HG03175 (cell line): ENCODE results near the gene DSCAM.
"Not testable (repeated sequence)": the region's sequence is repeated elsewhere in the genome, so short reads cannot be mapped to it uniquely, and the experiment has no call there.

Source experiments
- ATAC-seq: cut with Tn5 transposase; IDR thresholded peaks from one replicate; pipeline ENCODE4 v1.9.1; 2021; ENCODE audit warnings: mild to moderate bottlenecking, moderate library complexity; ENCODE audit not compliant: unreplicated experiment

Gene DSCAM, protein sequence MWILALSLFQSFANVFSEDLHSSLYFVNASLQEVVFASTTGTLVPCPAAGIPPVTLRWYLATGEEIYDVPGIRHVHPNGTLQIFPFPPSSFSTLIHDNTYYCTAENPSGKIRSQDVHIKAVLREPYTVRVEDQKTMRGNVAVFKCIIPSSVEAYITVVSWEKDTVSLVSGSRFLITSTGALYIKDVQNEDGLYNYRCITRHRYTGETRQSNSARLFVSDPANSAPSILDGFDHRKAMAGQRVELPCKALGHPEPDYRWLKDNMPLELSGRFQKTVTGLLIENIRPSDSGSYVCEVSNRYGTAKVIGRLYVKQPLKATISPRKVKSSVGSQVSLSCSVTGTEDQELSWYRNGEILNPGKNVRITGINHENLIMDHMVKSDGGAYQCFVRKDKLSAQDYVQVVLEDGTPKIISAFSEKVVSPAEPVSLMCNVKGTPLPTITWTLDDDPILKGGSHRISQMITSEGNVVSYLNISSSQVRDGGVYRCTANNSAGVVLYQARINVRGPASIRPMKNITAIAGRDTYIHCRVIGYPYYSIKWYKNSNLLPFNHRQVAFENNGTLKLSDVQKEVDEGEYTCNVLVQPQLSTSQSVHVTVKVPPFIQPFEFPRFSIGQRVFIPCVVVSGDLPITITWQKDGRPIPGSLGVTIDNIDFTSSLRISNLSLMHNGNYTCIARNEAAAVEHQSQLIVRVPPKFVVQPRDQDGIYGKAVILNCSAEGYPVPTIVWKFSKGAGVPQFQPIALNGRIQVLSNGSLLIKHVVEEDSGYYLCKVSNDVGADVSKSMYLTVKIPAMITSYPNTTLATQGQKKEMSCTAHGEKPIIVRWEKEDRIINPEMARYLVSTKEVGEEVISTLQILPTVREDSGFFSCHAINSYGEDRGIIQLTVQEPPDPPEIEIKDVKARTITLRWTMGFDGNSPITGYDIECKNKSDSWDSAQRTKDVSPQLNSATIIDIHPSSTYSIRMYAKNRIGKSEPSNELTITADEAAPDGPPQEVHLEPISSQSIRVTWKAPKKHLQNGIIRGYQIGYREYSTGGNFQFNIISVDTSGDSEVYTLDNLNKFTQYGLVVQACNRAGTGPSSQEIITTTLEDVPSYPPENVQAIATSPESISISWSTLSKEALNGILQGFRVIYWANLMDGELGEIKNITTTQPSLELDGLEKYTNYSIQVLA (N-terminal part only)

DNA sequence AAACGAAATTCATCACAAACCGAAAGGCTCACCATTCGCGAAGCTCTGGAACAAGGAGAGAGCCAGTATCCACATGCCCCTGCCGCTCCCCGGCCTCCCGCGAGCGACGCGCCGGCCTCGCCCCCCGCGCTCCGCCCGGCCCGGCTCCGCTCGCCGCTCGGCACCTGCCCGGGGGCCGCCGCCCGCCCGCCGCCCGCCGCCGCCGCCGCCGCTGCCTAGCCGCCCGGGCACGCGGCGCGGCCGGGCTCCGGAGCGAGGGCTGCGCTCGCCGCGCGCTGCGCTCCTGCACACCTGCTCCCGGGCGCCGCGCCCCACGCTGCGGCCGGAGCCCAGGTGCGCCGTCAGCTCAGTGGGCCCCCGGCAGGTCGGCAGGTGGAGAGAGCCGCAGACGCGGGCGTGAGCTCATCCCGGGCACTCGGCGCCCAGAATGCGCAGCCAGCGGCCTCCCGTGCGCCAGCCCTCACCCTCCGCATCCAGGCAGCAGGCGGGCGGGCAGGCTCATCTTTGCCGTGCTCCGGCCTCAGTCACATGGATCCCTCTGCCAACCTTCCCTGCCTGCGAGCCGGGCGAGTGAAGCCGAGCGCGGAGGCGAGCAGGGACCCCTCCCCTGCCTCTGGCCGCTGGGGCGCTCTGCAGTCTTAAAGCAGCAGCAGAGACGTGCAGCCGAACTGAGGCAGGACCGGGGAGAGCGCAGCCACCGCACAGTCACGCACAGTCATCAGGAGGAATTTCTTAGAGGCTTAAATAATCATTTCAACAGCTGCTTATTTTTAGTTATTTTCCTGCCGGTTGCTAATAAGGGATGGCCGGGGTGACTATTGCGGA is at the start of gene DSCAM:
Gene DSCAM, minus strand, starts transcription at position 572 of the 825 bp plus-strand sequence. Its CDS starts 497 bp downstream, at position 75.
- no peak for ATAC-seq

DNA sequence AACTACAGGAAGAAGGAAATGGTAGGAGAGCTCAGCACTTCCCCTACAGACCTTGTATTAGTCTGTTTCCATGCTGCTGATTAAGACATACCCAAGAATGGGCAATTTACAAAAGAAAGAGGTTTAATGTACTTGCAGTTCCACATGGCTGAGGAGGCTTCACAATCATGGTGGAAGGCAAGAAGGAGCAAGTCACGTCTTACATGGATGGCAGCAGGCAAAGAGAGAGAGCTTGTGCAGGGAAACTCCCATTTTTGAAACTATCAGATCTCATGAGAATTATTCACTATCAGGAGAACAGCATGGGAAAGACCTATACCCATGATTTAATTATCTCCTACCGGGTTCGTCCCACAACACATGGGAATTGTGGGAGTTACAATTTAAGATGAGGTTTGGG is 48.7 kb upstream of the DSCAM start:
- ATAC-seq = not testable (repeated sequence)

DNA sequence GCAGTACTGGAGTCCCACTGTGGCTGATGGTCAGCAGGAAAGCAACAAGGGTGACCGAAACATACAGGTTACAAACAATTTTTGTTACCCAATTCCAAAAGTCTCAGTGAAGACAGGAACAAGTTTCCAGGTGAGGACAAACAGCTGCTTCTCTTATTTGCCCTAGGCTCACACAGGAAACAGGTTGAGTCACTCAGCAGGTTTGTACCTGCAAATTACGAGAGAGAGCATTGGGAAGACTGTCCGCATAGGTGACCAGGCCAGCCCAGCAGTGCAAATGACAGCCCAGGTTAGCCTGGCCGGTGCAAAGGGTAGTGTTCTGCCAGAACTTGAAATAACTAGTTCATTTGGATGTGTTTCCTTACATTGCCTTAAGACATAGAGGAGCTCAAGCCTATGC is 40.0 kb upstream of the DSCAM start:
- ATAC-seq = no peak

DNA sequence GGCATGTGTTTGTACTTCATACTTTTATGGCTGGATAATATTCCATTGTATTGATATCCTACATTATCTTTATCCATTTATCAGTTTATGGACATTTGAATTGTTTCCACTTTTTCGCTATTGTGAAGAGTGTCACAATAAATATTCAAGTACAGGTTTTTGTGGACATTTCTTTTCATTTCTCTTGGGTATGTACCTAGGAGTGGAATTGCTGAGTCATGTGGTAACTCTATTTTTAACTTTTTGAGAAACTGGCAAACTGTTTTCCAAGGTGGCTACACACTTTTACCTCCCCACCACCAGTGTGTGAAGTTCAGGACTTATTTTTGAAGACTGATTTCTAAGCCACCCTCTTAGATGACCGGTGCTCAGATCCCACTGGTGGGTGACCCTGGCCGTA is 39.0 kb upstream of the DSCAM start:
- ATAC-seq = no peak

DNA sequence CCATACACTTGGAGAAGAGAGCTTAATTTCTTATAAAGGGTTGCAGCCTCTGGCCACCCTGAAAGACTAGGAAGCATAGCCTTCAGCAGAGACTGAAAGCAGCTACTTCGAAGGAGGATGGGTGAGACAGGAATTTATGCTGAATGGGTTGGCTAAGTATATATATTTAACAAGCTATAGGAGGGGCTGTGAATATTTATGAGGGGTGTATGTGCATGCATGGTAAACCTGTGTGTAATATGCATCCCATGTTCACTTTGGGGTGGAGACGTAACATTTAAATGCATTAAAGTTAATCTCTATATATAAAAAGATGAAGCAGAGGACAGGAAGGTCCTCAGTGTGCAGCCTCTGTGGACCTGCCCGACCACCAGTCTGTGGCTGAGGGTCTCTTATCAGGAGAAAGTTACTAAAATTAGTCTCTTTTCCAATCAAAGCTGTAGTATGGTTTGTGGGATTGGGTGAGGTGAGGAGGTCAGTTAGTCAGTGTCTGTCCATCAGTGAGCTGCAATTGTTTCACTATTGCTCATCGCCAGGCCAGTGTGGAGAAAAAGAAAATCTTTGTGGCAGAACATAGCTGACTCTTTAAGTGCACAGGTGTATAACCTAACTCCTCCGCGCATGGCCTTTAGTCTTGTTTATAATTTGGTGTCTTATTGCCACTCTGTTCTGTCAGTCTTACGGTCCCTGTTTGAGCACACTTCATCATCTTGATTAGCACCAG is 35.4 kb upstream of the DSCAM start:
- no peak for ATAC-seq

DNA sequence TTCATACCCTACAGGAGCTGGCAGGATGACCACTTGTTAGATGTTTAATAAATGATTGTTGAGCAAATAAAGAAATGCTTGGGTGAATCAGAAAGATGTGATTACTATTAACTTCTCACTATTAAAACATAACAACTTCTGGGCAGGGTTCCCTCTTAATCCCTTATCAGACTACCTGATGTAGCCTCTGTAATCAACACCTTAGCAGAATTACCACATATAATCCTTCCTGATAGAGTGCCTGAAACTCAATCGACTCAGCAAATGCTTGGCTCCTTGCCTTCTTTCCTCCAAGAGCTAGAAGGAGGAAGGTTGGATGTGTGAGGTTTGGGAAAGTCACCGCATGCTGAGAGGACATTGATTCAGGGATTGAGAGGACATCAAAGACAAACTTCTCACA is 34.8 kb upstream of the DSCAM start:
- no peak for ATAC-seq

DNA sequence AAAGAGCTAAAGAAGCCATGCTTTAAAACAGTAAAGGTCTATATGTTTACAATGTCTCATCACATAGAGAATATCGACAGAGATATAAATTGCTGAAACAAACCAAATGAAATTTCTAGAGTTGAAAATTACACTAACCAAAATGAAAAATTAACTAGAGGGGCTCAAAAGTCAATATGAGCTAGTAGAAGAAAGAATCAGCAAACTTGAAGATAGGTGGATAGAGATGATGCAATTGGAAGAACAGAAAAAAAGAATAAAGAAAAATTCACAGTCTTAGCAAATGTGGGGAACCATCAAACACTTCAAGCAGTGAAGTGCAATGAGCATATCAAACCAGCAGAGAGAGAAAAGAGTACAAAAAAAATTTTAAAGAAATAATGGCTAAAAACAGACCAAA is 24.1 kb upstream of the DSCAM start:
- ATAC-seq = no peak

DNA sequence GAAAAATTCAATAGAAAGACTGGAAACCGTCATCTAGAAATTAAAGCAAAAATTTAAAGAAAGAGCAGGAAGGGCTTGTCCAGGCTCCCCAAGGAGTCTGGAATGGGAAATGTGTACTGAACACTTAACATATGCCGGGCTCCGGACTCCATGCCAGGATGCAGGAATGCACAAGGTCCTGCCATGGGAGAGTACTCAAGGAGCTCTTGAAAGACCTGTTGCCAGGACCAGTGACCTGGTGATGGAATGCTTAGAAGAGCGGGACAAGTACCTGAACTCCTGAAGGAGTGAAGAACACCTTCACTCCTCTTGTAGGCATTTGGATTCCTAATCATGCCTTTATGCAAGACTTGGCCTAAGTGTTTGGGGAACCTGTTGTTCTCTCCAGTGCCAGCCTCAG is 16.9 kb upstream of the DSCAM start:
- no peak for ATAC-seq

DNA sequence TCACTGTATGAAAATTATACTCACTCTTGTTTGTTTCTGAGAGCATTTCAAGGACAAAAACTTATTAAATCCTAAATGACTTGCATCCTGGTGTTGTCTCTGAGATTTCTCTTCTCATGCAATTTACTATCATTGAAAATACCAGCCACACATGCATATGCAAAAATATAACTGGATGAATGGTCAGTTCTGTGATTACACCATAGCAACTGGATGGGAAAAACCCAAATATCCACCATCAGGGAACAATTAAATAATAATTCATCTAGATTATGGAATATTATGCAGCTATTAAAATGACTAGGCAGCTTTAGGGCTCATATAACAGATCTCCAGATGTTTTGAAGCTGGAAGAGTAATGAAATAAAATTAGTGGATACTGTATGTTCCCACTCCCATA is 11.6 kb upstream of the DSCAM start:
- ATAC-seq = no peak

DNA sequence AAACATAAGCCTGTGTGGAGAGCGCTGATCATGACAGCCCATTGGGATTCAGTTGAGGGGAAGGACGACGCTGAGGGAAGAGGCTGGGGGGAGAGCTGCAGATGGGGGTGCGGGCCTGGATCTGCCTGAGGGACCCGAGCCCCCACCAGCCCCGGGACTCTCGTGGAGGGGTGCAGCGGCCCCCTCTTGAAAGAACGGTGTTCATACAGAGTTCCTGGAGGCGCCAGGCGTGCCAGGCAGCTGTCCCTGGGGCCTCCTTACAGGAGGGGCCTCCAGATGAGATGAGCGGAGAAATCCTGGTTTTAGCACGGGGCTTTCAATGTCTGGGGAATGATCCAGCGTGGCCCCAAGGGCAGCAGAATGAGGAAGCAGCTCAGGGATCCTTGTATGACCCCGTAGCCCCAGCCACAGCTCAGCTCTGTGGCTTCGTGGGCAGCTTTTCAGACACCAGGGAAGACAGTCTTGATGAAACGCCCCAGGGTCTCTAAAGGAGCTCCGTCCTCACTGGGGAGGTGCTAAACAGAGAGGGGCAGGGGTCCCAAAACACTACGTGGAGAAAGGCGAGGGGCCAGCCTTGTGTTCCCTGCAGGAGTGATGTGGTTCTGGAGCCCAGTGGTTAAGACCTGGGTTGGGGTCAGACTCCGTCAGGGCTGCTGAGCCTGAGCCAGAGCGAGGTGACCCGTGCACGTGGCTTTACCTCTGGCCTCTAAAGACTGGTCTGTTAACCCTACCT is 7.2 kb upstream of the DSCAM start:
- no peak for ATAC-seq

DNA sequence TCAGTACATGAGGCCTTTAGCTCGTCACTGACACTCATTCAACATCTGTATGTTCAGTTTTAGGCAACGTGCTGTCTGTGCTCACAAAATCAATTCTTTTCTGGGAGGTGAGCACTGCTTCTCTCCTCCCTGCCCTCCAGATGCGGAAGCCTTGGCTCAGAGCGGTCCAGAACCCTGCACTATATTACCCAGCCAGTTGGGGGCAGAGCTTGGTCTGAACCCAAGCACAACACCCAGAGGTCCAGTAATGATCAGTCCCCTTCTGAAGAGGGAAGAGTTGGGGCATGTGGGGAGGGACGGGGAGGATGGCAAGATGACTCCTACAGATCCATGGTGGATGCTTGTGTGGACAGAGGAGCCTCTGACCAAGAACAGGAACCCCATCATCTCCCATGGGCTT is 5.6 kb upstream of the DSCAM start:
- ATAC-seq = no peak

DNA sequence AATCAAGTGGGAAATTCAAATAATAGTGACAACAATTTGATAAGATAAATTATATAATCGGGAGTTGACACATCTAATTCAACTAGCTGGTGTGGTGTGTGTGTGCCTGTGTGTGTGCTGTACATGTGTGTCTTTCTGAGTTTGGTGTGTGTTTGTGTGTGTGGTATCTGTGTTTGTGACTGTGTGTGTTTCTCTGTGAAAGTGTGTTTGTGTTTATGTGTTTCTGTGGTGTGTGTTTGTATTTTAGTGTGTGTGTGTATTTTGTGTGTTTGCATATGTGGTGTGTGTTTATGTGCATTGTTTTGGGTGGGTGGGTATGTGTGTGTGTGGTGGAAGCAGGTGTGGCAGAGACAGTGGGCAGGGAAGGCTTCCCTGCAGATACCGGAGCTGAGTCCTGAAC is 4.8 kb upstream of the DSCAM start:
- ATAC-seq = no peak

DNA sequence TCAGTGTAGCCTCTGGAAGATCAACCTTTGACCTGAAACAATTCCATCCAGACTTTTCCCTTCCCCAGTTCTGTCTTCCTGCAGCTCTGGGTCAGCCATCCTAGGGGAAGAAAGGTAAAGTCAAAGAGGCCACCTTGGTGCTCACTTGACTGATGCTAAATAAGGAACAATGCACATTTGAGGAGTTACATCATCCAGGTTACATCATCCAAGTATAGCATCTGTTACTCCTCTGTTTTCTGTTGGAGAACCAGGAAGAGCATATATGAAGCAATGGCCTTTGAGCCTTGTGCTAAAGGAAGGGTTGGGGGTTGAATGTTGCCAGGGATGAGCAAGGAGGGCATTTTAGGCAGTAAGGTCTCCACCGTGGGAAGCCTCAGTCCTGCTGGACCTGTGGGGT is 3.1 kb upstream of the DSCAM start:
- ATAC-seq = no peak

DNA sequence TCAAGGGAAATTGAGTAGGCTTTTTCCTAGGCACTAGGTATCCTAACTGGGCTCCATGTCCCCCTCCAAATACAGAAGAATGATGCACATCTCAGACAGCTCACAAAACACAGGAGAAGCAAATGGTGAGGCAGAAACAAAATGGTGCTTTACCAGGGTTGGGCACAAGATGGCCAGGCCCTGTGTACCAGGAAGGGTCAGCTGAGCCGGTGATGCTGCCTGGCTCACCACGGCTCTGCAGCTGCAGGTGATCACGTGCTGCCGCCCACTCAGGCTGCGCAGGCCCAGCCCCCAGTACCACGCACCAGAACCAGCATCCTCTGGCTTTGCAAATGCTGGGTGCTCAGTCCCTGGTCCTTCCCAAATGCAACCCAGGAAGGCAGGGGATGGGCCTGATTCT is 993 bp upstream of the DSCAM start:
- no peak for ATAC-seq

DNA sequence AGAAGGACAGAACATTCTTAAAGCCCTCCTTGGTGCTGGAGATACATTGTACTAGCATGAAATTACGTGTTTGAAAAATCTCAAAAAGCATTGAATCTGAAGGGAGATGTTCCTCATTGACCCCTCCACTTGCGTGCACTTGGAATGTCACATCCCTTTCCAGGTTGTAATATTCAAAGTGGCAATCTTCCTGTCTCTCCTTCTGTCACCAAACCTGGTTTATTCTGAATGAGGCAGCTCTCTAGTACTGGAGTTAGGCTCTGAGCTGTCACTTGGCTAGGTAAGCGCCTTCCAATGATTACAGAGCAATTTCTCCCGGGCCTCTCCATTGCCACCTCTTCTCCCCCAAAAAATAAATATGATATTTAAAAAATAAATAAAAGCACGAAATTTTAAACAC is 855 bp downstream of the DSCAM start:
- ATAC-seq = no peak

DNA sequence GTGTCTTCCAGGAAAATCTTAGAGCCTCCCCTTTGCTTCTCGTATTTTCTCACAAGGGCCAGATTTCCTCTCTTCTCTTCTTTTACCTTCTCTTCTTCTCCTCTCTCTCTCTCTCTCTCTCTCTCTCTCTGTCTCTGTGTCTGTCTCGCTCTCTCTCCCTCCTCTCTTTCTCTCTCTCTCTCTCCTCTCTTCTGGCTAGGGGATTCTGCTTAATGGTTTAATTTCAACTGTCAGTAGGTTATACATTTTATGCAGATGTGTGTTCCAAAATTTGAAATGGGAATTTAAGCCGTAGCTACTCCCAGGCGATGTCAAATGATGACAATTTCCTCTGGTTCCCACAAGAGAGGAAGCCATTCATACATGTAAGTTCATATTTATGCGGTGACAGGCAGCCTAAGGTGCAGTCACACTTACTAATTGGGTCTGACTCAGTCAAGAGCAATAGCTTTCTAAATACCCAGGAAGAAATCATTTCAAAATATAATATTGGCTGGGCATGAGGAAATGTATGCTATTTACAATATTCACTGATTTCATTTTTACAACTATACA is 1.4 kb downstream of the DSCAM start:
- ATAC-seq = no peak

DNA sequence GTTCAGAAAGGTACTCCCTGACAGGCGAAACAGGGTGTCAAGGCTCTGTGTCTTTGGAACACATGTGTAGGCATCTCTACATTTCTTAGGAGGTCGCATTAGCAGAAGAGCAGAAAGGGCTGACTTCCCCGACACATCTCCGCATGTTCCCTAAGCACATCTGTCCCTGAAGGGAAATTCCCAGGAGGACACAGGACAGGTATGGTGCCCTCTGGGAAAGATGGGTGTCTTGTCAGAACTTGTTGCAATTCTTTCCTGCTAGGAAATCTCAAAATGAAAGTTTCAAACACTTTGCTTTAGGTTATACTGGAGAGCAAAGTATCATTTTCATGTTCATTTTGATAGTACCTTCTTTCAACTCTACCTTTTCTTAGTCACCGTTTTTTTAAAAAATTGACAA is 2.0 kb downstream of the DSCAM start:
- ATAC-seq = no peak

DNA sequence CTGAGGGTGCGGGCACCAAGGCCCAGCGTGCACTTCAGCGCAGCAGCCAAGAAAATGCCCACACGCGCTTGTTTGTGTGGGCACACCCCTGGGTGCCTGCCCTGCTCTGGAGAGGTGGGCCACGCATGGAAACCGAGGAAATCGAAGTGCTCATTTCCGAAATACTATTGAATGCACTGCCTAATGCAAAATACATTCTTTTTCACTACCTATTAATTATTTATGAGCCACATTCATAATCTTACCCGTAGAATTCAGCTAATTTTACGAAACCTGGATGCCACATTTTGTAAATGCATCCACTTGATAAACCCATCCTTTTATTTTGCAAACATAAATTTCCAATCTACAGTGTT is 4.8 kb downstream of the DSCAM start:
- ATAC-seq = no peak

DNA sequence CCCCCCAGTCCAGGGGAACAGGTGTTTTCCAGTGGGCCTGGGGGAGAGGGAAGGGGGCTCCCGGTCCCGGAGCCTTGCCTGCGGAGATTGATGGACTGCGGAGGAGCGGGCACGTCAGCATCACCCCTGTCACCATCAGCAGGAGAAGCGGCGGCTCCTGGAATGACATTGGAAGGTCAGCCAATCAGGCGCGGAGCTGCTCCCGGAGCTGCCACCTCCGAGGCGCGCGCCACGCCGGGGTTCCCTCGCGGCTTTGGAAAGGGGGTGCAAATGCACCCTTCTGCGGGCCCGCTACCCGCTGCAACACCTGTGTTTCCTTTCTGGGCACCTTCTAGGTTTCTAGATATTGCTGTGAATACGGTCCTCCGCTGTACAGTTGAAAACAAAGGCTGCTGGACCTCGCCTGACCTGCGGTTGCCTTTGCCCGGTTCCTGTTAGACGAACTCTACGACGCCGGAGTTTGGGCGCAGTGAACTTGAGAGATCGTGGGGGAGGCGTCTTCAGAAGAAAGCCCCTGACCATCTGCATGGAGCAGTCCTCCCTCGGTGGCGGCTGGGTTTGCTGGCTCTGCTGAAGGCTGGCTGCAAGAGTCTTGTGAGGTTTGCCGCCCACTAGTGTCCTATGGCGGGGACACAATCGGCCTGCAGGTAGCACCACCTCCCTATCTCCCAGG is 5.3 kb downstream of the DSCAM start:
- no peak for ATAC-seq
